ENCODE data around the gene ZNF358. TPM values are rescaled to one million over a fixed set of nuclear protein-coding genes. Genes with fewer than 3 reads are reported as not detected.

ZNF358 gene
- total RNA-seq, 1 donor from 2014 or later: 41.1 TPM

DNA sequence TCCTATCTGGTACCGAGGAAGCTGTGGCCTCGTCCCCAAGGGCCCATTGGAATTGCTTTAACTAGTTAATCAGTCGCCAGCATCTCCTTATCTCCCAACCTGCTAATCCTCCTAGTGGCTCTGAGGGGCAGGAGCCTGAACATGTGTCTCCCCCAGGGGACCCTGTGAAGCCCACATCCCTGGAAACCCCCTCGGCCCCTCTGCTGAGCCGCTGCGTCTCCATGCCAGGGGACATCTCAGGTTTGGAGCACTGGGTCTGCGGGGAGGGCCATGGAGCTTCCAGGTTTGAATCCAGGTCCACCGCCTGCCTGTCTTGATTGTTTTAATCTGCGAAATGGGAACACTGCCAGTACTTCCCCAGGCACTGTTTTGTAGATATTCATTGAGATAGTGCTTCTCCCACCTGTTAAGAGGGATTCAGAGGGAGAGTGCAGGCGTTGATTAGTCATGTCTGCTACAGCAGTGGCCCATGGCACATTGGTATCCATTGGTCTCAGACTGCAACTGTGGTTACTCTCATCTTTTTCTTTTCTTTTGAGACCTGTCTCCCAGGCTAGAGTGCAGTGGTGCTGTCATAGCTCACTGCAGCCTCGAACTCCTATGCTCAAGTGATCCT is 26.0 kb downstream of the ZNF358 start:
- no peak for DNase-seq (ENCODE audit: low read depth)

DNA sequence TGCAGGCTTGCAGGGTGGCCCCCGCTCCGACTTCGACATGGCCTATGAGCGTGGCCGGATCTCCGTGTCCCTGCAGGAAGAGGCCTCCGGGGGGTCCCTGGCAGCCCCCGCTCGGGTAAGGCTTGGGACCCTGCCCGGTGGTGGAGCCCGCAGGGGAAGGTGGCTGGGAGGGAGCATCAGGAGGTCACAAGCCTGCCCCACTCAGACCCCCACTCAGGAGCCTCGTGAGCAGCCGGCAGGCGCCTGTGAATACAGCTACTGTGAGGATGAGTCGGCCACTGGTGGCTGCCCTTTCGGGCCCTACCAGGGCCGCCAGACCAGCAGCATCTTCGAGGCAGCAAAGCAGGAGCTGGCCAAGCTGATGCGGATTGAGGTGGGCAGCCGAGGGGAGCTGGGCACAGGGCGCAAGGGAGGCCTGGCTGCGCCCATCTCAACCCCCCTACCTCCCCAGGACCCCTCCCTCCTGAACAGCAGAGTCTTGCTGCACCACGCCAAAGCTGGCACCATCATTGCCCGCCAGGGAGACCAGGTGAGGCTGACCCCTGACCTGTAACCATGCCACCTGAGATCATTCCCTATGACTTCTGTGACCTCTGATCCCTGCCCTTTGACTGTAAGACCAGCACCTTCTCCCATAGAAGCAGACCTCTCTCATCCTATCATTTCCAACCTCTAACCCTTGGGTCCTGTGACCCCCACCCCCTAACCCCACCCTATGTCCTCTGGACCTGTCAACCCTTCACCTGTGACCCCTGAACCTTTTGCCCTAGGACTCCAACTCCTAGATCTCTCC is 26.8 kb downstream of the ZNF358 start:
- Mint-ChIP-seq H3K4me1 (ENCODE audit: low read depth, unreplicated experiment) (no peaks in the 10 kb centered on the region), H3K27ac (ENCODE audit: unreplicated experiment) (no peak overlapping the region), H3K4me3 (ENCODE audit: unreplicated experiment) (no peak overlapping the region), H3K9me3 (ENCODE audit: unreplicated experiment) (peaks cover 2% of the 10 kb centered on the region), H3K27me3 (ENCODE audit: low read depth, unreplicated experiment) (no peaks in the 10 kb centered on the region), H3K36me3 (ENCODE audit: low read depth, unreplicated experiment) (peaks cover 11% of the 10 kb centered on the region)
- Histone ChIP-seq H3K79me2 (ENCODE audit: insufficient read depth, low read length) (no peaks in the 10 kb centered on the region), H3K4me2 (ENCODE audit: low read length) (no peak overlapping the region), H4K20me1 (ENCODE audit: insufficient read depth, low read length) (peaks cover 4% of the 10 kb centered on the region), H3K4me1 (ENCODE audit: insufficient read depth, low read length) (no peaks in the 10 kb centered on the region), H3K27me3 (ENCODE audit: insufficient read depth, low read length) (no peaks in the 10 kb centered on the region), H3K9me3 (ENCODE audit: insufficient read depth, low read depth, low read length) (no peaks in the 10 kb centered on the region), H3K9ac (ENCODE audit: low read length) (no peak overlapping the region), H3K36me3 (ENCODE audit: insufficient read depth, low read length) (peaks cover 3% of the 10 kb centered on the region), H3K27ac (ENCODE audit: low read depth, low read length) (no peak overlapping the region), H3K4me3 (ENCODE audit: insufficient read depth, low read depth, low read length) (no peak overlapping the region), H2AFZ (ENCODE audit: low read depth, low read length) (no peak overlapping the region)
- no peak for DNase-seq (ENCODE audit: low read depth)
- FAIRE-seq: no peak
- TF ChIP-seq, protein P1, sequence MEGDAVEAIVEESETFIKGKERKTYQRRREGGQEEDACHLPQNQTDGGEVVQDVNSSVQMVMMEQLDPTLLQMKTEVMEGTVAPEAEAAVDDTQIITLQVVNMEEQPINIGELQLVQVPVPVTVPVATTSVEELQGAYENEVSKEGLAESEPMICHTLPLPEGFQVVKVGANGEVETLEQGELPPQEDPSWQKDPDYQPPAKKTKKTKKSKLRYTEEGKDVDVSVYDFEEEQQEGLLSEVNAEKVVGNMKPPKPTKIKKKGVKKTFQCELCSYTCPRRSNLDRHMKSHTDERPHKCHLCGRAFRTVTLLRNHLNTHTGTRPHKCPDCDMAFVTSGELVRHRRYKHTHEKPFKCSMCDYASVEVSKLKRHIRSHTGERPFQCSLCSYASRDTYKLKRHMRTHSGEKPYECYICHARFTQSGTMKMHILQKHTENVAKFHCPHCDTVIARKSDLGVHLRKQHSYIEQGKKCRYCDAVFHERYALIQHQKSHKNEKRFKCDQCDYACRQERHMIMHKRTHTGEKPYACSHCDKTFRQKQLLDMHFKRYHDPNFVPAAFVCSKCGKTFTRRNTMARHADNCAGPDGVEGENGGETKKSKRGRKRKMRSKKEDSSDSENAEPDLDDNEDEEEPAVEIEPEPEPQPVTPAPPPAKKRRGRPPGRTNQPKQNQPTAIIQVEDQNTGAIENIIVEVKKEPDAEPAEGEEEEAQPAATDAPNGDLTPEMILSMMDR (IDR thresholded peaks at IDR 0.05; ENCODE audit: insufficient read depth, low read depth, low read length): no peak
- no peak for TF ChIP-seq EZH2 (IDR thresholded peaks at IDR 0.05; ENCODE audit: insufficient read depth, low read length)

More for the DNA sequence above, 26.0 kb downstream of the ZNF358 start:
- Histone ChIP-seq H2AFZ (ENCODE audit: low read depth, low read length) (no peak overlapping the region), H3K9ac (ENCODE audit: low read length) (no peak overlapping the region), H3K4me2 (ENCODE audit: low read length) (no peak overlapping the region), H3K27ac (ENCODE audit: low read depth, low read length) (no peak overlapping the region), H3K4me1 (ENCODE audit: insufficient read depth, low read length) (no peaks in the 10 kb centered on the region), H3K4me3 (ENCODE audit: insufficient read depth, low read depth, low read length) (no peak overlapping the region), H3K9me3 (ENCODE audit: insufficient read depth, low read depth, low read length) (no peaks in the 10 kb centered on the region), H4K20me1 (ENCODE audit: insufficient read depth, low read length) (peaks cover 4% of the 10 kb centered on the region), H3K79me2 (ENCODE audit: insufficient read depth, low read length) (no peaks in the 10 kb centered on the region), H3K27me3 (ENCODE audit: insufficient read depth, low read length) (no peaks in the 10 kb centered on the region), H3K36me3 (ENCODE audit: insufficient read depth, low read length) (peaks cover 3% of the 10 kb centered on the region)
- Mint-ChIP-seq H3K27ac (ENCODE audit: unreplicated experiment) (no peak overlapping the region), H3K27me3 (ENCODE audit: low read depth, unreplicated experiment) (no peaks in the 10 kb centered on the region), H3K36me3 (ENCODE audit: low read depth, unreplicated experiment) (peaks cover 15% of the 10 kb centered on the region), H3K9me3 (ENCODE audit: unreplicated experiment) (peaks cover 2% of the 10 kb centered on the region), H3K4me1 (ENCODE audit: low read depth, unreplicated experiment) (no peaks in the 10 kb centered on the region), H3K4me3 (ENCODE audit: unreplicated experiment) (no peak overlapping the region)
- no peak for FAIRE-seq
- no peak for TF ChIP-seq EZH2 (IDR thresholded peaks at IDR 0.05; ENCODE audit: insufficient read depth, low read length)
- TF ChIP-seq, protein P1 (IDR thresholded peaks at IDR 0.05; ENCODE audit: insufficient read depth, low read depth, low read length): no peak

DNA sequence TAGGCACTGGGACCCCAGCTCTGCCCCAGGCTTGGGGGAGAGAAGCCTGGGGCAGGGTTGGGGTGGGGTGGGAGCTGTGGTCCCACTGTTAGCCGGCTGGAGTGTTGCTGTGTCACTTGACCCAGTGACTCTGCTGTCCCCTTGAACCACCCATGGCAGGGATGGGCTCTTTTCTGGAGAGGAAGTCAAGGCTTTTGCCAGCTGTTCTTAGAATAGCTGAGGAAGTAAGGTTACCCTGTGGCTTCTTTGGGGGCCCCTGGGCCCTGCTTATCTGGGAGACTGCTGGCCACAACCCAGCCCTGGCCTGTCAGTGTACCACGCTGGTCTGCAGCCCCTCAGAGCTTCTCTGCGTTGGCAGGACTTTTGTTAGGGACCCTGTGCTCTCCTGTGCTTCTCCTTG is 28.7 kb downstream of the ZNF358 start:
- no peak overlapping the region for H3K27ac Mint-ChIP-seq (ENCODE audit: unreplicated experiment)
- no peak for FAIRE-seq
- no peaks in the 10 kb centered on the region for H3K9me3 ChIP-seq (ENCODE audit: insufficient read depth, low read depth, low read length)

More for the DNA sequence above, 28.7 kb downstream of the ZNF358 start:
- no peak overlapping the region for H3K4me2 ChIP-seq (ENCODE audit: low read length)
- peaks cover 4% of the 10 kb centered on the region for H4K20me1 ChIP-seq (ENCODE audit: insufficient read depth, low read length)
- peaks cover 3% of the 10 kb centered on the region for H3K36me3 ChIP-seq (ENCODE audit: insufficient read depth, low read length)
- H3K27ac ChIP-seq (ENCODE audit: low read depth, low read length): no peak overlapping the region
- Mint-ChIP-seq H3K9me3 (ENCODE audit: unreplicated experiment) (peaks cover 2% of the 10 kb centered on the region), H3K36me3 (ENCODE audit: low read depth, unreplicated experiment) (peaks cover 13% of the 10 kb centered on the region), H3K4me3 (ENCODE audit: unreplicated experiment) (no peak overlapping the region), H3K4me1 (ENCODE audit: low read depth, unreplicated experiment) (no peaks in the 10 kb centered on the region), H3K27me3 (ENCODE audit: low read depth, unreplicated experiment) (no peaks in the 10 kb centered on the region)
- H3K27me3 ChIP-seq (ENCODE audit: insufficient read depth, low read length): no peaks in the 10 kb centered on the region
- no peak overlapping the region for H3K9ac ChIP-seq (ENCODE audit: low read length)
- no peaks in the 10 kb centered on the region for H3K4me1 ChIP-seq (ENCODE audit: insufficient read depth, low read length)
- no peak overlapping the region for H3K4me3 ChIP-seq (ENCODE audit: insufficient read depth, low read depth, low read length)
- no peak overlapping the region for H2AFZ ChIP-seq (ENCODE audit: low read depth, low read length)
- H3K79me2 ChIP-seq (ENCODE audit: insufficient read depth, low read length): no peaks in the 10 kb centered on the region
- TF ChIP-seq, protein P1 (IDR thresholded peaks at IDR 0.05; ENCODE audit: insufficient read depth, low read depth, low read length): no peak
- TF ChIP-seq EZH2 (IDR thresholded peaks at IDR 0.05; ENCODE audit: insufficient read depth, low read length): no peak
- no peak for DNase-seq (ENCODE audit: low read depth)
